Trophoblast cell (in vitro differentiated cells and primary cell): Measurements from ENCODE around the gene INPP5J.

Source experiments
- DNase-seq, 2 donors: peaks; one replicate each; pipeline ENCODE4 v3.0.0-alpha.2; 2016
- H2AFZ ChIP-seq: 2 replicates; pipeline ENCODE4 v1.6.1; 2013; ENCODE audit warnings: low read length, moderate library complexity, mild to moderate bottlenecking; ENCODE audit not compliant: insufficient read depth, poor library complexity
- H2AK5ac ChIP-seq: 2 replicates; pipeline ENCODE4 v1.6.1; 2013; ENCODE audit warnings: mild to moderate bottlenecking, low read length
- H2BK120ac ChIP-seq: 2 replicates; pipeline ENCODE4 v1.6.1; 2013; ENCODE audit warnings: low read length, mild to moderate bottlenecking, moderate library complexity; ENCODE audit not compliant: insufficient read depth, poor library complexity
- H2BK12ac ChIP-seq: 2 replicates; pipeline ENCODE4 v1.6.1; 2013; ENCODE audit warnings: mild to moderate bottlenecking, low read length, moderate library complexity
- H2BK5ac ChIP-seq: 2 replicates; pipeline ENCODE4 v1.6.1; 2013; ENCODE audit warnings: low read length, low read depth, moderate library complexity, mild to moderate bottlenecking; ENCODE audit not compliant: poor library complexity
- H3K14ac ChIP-seq: 2 replicates; pipeline ENCODE4 v1.6.1; 2013; ENCODE audit warnings: mild to moderate bottlenecking, low read length
- H3K18ac ChIP-seq: 2 replicates; pipeline ENCODE4 v1.6.1; 2013; ENCODE audit warnings: mild to moderate bottlenecking, low read length
- H3K23ac ChIP-seq: 2 replicates; pipeline ENCODE4 v1.6.1; 2013; ENCODE audit warnings: low read length
- H3K27ac ChIP-seq: 2 replicates; pipeline ENCODE4 v1.5.1; 2013; ENCODE audit warnings: low read depth, mild to moderate bottlenecking, inconsistent platforms, low read length, moderate library complexity
- H3K27me3 ChIP-seq: 2 replicates; pipeline ENCODE4 v1.6.1; 2013; ENCODE audit warnings: inconsistent platforms, mild to moderate bottlenecking, low read length, moderate library complexity; ENCODE audit not compliant: insufficient read depth
- H3K36me3 ChIP-seq, 2 experiments: 1 replicate in 1 of 2; 2 replicates in 1 of 2; pipeline ENCODE4 v1.6.1; 2013; ENCODE audit warnings: low read length in 2 of 2, mild to moderate bottlenecking in 2 of 2, moderate library complexity in 1 of 2; ENCODE audit not compliant: insufficient read depth in 2 of 2, control insufficient read depth in 1 of 2
- H3K4ac ChIP-seq: 2 replicates; pipeline ENCODE4 v1.6.1; 2013; ENCODE audit warnings: low read depth, mild to moderate bottlenecking, low read length, moderate library complexity
- H3K4me1 ChIP-seq, 2 experiments: 1 replicate in 1 of 2; 2 replicates in 1 of 2; pipeline ENCODE4 v1.6.1; 2013; ENCODE audit warnings: low read length in 2 of 2, mild to moderate bottlenecking in 2 of 2, moderate library complexity in 1 of 2; ENCODE audit not compliant: insufficient read depth in 2 of 2, control insufficient read depth in 1 of 2
- H3K4me2 ChIP-seq: 2 replicates; pipeline ENCODE4 v1.6.1; 2013; ENCODE audit warnings: inconsistent platforms, mild to moderate bottlenecking, low read length, moderate library complexity
- H3K4me3 ChIP-seq: 2 replicates; pipeline ENCODE4 v1.5.1; 2013; ENCODE audit warnings: mild to moderate bottlenecking, low read depth, low read length, inconsistent platforms
- H3K79me1 ChIP-seq: one replicate; pipeline ENCODE4 v1.6.1; 2013; ENCODE audit warnings: low read length
- H3K79me2 ChIP-seq: 2 replicates; pipeline ENCODE4 v1.6.1; 2013; ENCODE audit warnings: low read length, mild to moderate bottlenecking; ENCODE audit not compliant: control insufficient read depth, insufficient read depth, poor library complexity
- H3K9ac ChIP-seq: 2 replicates; pipeline ENCODE4 v1.6.1; 2013; ENCODE audit warnings: mild to moderate bottlenecking, low read length
- H3K9me3 ChIP-seq: 2 replicates; pipeline ENCODE4 v1.6.1; 2013; ENCODE audit warnings: low read depth, mild to moderate bottlenecking, control low read depth, inconsistent platforms, low read length; ENCODE audit not compliant: insufficient read depth
- H4K12ac ChIP-seq: 2 replicates; pipeline ENCODE4 v1.6.1; 2013; ENCODE audit warnings: low read depth, mild to moderate bottlenecking, low read length, moderate library complexity
- H4K8ac ChIP-seq: 2 replicates; pipeline ENCODE4 v1.6.1; 2013; ENCODE audit warnings: low read depth, mild to moderate bottlenecking, low read length, moderate library complexity
- H4K91ac ChIP-seq: one replicate; pipeline ENCODE4 v1.6.1; 2013; ENCODE audit warnings: low read depth, mild to moderate bottlenecking, low read length, moderate library complexity
- WGBS: extraction: QIAGEN DNeasy Blood & Tissue Kit; methylation state at CpG from one replicate; pipeline ENCODE4 v1.1.7; 2013; ENCODE audit warnings: missing lambda C conversion rate; ENCODE audit not compliant: insufficient read length, insufficient coverage; ENCODE audit errors: extremely low coverage; 5-methylcytosine and 5-hydroxymethylcytosine counted together

The INPP5J gene

GRCh38 chr22:31141551-31141950 is 18.8 kb downstream of the INPP5J start:
- H3K27me3 ChIP-seq = no peaks in the 10 kb centered on the region
- no peak overlapping the region for H4K12ac ChIP-seq
- H3K9me3 ChIP-seq = no peaks in the 10 kb centered on the region
- H3K23ac ChIP-seq = no peak overlapping the region
- H2BK12ac ChIP-seq = no peak overlapping the region
- no peak overlapping the region for H3K18ac ChIP-seq
- no peak overlapping the region for H3K4me2 ChIP-seq
- no peak overlapping the region for H3K4ac ChIP-seq
- H3K79me2 ChIP-seq = no peaks in the 10 kb centered on the region
- H3K27ac ChIP-seq = no peak overlapping the region
- H3K79me1 ChIP-seq = no peaks in the 10 kb centered on the region
- H3K36me3 ChIP-seq = no peaks in the 10 kb centered on the region
- WGBS = no CpG with 5 or more reads among the region's 2 CpGs
- H3K14ac ChIP-seq = no peak overlapping the region
- no peak for DNase-seq
- H2AK5ac ChIP-seq = no peak overlapping the region
- H3K4me1 ChIP-seq = no peaks in the 10 kb centered on the region
- no peak overlapping the region for H2BK5ac ChIP-seq
- no peak overlapping the region for H2AFZ ChIP-seq
- H3K4me3 ChIP-seq = no peak overlapping the region
- no peak overlapping the region for H4K91ac ChIP-seq
- no peak overlapping the region for H3K9ac ChIP-seq
- H4K8ac ChIP-seq = no peak overlapping the region
- H2BK120ac ChIP-seq = no peak overlapping the region

- H3K4me3 ChIP-seq = no peak overlapping the region
- no peaks in the 10 kb centered on the region for H3K9me3 ChIP-seq
- H3K18ac ChIP-seq = no peak overlapping the region
- no peaks in the 10 kb centered on the region for H3K79me1 ChIP-seq
- no peak overlapping the region for H3K14ac ChIP-seq
- H4K91ac ChIP-seq = no peak overlapping the region
- H2BK120ac ChIP-seq = no peak overlapping the region
- no peak overlapping the region for H3K27ac ChIP-seq
- WGBS = no CpG with 5 or more reads among the region's 4 CpGs
- H2AFZ ChIP-seq = no peak overlapping the region
- no peak overlapping the region for H2BK5ac ChIP-seq
- H3K9ac ChIP-seq = no peak overlapping the region
- no peak for DNase-seq
- H3K23ac ChIP-seq = no peak overlapping the region
- H3K79me2 ChIP-seq = no peaks in the 10 kb centered on the region
- H2BK12ac ChIP-seq = no peak overlapping the region
- no peak overlapping the region for H4K8ac ChIP-seq
- no peak overlapping the region for H3K4ac ChIP-seq
- no peaks in the 10 kb centered on the region for H3K4me1 ChIP-seq
- no peak overlapping the region for H3K4me2 ChIP-seq
- no peak overlapping the region for H4K12ac ChIP-seq
- no peak overlapping the region for H2AK5ac ChIP-seq
- H3K36me3 ChIP-seq = no peaks in the 10 kb centered on the region
- no peaks in the 10 kb centered on the region for H3K27me3 ChIP-seq
Observed at GRCh38 chr22:31142285-31142684, 19.5 kb downstream of the INPP5J start.

- Histone ChIP-seq H3K9me3 (no peaks in the 10 kb centered on the region), H3K4ac (no peak overlapping the region), H3K79me1 (no peaks in the 10 kb centered on the region), H2BK12ac (no peak overlapping the region), H3K79me2 (no peaks in the 10 kb centered on the region), H3K27me3 (no peaks in the 10 kb centered on the region), H2BK5ac (no peak overlapping the region), H2BK120ac (no peak overlapping the region), H3K27ac (no peak overlapping the region), H2AFZ (no peak overlapping the region), H3K36me3 (no peaks in the 10 kb centered on the region), H3K4me2 (no peak overlapping the region), H3K4me3 (no peak overlapping the region), H4K12ac (no peak overlapping the region), H3K9ac (no peak overlapping the region), H4K91ac (peak overlapping the region; percentile 4), H3K23ac (no peak overlapping the region), H3K14ac (no peak overlapping the region), H2AK5ac (no peak overlapping the region), H3K18ac (no peak overlapping the region), H4K8ac (no peak overlapping the region), H3K4me1 (no peaks in the 10 kb centered on the region)
- WGBS = no CpG with 5 or more reads among the region's 3 CpGs
- no peak for DNase-seq
Observed at GRCh38 chr22:31143038-31143437, 20.3 kb downstream of the INPP5J start.

GRCh38 chr22:31143537-31143936 is 20.8 kb downstream of the INPP5J start:
- H2AK5ac ChIP-seq = no peak overlapping the region
- H3K79me1 ChIP-seq = no peaks in the 10 kb centered on the region
- H2BK5ac ChIP-seq = no peak overlapping the region
- H3K14ac ChIP-seq = no peak overlapping the region
- H3K4me1 ChIP-seq = no peaks in the 10 kb centered on the region
- H2AFZ ChIP-seq = no peak overlapping the region
- H4K12ac ChIP-seq = no peak overlapping the region
- H3K18ac ChIP-seq = no peak overlapping the region
- no peak overlapping the region for H3K23ac ChIP-seq
- H4K8ac ChIP-seq = no peak overlapping the region
- no peak overlapping the region for H3K4me2 ChIP-seq
- no peak overlapping the region for H3K9ac ChIP-seq
- no peak overlapping the region for H2BK120ac ChIP-seq
- H3K9me3 ChIP-seq = no peaks in the 10 kb centered on the region
- WGBS = no CpG with 5 or more reads among the region's 3 CpGs
- H3K4me3 ChIP-seq = no peak overlapping the region
- no peak overlapping the region for H3K27ac ChIP-seq
- no peaks in the 10 kb centered on the region for H3K79me2 ChIP-seq
- H3K4ac ChIP-seq = no peak overlapping the region
- H4K91ac ChIP-seq = no peak overlapping the region
- no peak overlapping the region for H2BK12ac ChIP-seq
- H3K27me3 ChIP-seq = no peaks in the 10 kb centered on the region
- no peak for DNase-seq
- H3K36me3 ChIP-seq = no peaks in the 10 kb centered on the region
